H1 (cell line): ENCODE results near the gene SLC35B1. TPM values are rescaled to one million over a fixed set of nuclear protein-coding genes. Genes with fewer than 3 reads are reported as not detected.

Experiments used
- BRCA1 ChIP-seq: IDR thresholded peaks from 2 replicates; pipeline ENCODE4 v1.6.1; 2012; ENCODE audit warnings: low read depth, low read length, improper control_type of control experiment
- CHD7 ChIP-seq: fragments of 300-600 bp; sonication (generic); IDR thresholded peaks from 2 replicates; pipeline ENCODE4 v1.7.1; 2012; ENCODE audit warnings: low read length, moderate library complexity, mild to moderate bottlenecking, inconsistent platforms; ENCODE audit not compliant: insufficient replicate concordance
- CREB1 ChIP-seq: IDR thresholded peaks from 2 replicates; pipeline ENCODE4 v1.6.1; 2012; ENCODE audit warnings: inconsistent platforms
- CTBP2 ChIP-seq: IDR thresholded peaks from 2 replicates; pipeline ENCODE4 v1.7.0; 2011; ENCODE audit warnings: borderline replicate concordance, mild to moderate bottlenecking, moderate library complexity, mixed read lengths, low read length; ENCODE audit not compliant: insufficient read depth, insufficient read length
- KDM1A ChIP-seq: fragments of 200-600, 300-600 bp; sonication (generic); IDR thresholded peaks from 2 replicates; pipeline ENCODE4 v1.7.1; 2016; ENCODE audit warnings: mild to moderate bottlenecking, low read length, borderline replicate concordance
- KDM5A ChIP-seq: fragments of 200-600 bp; IDR thresholded peaks from 2 replicates; pipeline ENCODE4 v1.7.1; 2012; ENCODE audit warnings: mild to moderate bottlenecking, low read length, inconsistent platforms, mixed read lengths
- SUZ12 ChIP-seq: fragments of 200-600 bp; sonication (generic); IDR thresholded peaks from 2 replicates; pipeline ENCODE4 v1.6.1; 2012; ENCODE audit warnings: mild to moderate bottlenecking, inconsistent platforms, low read length, moderate library complexity, mixed read lengths
- ZNF274 ChIP-seq: IDR thresholded peaks from 2 replicates; pipeline ENCODE4 v1.7.0; 2012; ENCODE audit warnings: low read length, borderline replicate concordance; ENCODE audit errors: extremely low read depth
- polyA plus RNA-seq, 7 experiments: library from polyadenylated mRNA; depleted of rRNA in 3 of 7; stranded (reverse) in 5 of 7; unstranded in 2 of 7; fragments of >200 nt in 5 of 7; fragments of 200-250 nt in 2 of 7; gene quantifications; 1 replicate in 5 of 7; 2 replicates in 1 of 7; 4 replicates in 1 of 7; pipeline versions ENCODE4 v1.2.1 to v1.2.3, GENCODE V29; 2011 to 2013; ENCODE audit warnings: missing spikeins in 2 of 7, mixed read lengths in 2 of 7
- total RNA-seq: library from RNA; stranded (reverse); fragmentation: NEBNext Ultra II Directional; extraction: Animal tissue kit (Norgen Biotek cat#: 25700); gene quantifications from 2 replicates; pipeline ENCODE4 v1.2.1, GENCODE V29; 2021

SLC35B1 gene
- total and polyA plus RNA-seq, 2 of the 8 experiments (the other 6 are each of a cell fraction or from before 2014, with no cell fraction given): 56.5 to 87.7 TPM

DNA sequence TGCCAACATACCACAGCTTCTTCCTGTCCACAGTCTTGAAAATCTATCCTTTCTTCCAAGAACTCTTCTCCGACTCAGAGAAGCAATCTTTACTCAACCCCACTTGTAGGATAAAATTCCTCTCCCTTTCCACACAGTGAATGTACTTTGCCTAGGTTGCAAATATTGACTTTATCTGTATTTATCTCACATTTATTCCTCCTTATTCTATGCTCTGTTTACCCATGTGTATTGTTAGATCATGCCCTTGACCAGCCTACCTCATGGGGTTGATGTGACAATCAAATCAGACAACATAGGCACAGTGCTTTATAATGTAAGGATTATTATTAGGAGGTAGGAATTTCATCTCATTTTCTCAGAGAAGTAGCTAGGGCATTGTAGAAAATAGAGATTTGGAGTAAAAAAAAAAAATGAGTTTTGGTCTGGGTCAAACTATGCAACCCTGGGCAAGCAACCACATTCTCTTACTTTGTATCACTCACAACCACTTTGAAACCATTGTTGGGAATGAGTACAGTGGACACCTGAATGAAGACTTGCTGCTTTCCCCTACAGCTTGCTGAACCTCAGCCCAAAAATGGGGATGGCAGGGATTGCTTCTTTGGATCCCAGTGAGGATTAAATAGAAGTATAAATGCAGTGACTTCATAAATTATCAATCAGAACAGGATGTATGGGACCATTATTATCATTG is 9.1 kb upstream of the SLC35B1 start (continued):
- no peak for TF ChIP-seq CHD7
- TF ChIP-seq ZNF274: no peak
- TF ChIP-seq KDM5A: no peak
- no peak for TF ChIP-seq SUZ12
- TF ChIP-seq CTBP2: no peak
- no peak for TF ChIP-seq KDM1A
- TF ChIP-seq CREB1: no peak
- TF ChIP-seq BRCA1: no peak
